Mesenchymal stem cell (in vitro differentiated cells and primary cell): ENCODE measurements around the gene ACE.

Source experiments
- DNase-seq: peaks from one replicate; pipeline ENCODE4 v3.0.0-alpha.2; 2013
- H2AFZ ChIP-seq: one replicate; pipeline ENCODE4 v1.6.1; 2013; ENCODE audit warnings: low read depth, mild to moderate bottlenecking, control low read depth, inconsistent platforms, low read length, moderate library complexity
- H2AK5ac ChIP-seq: 2 replicates; pipeline ENCODE4 v1.6.1; 2013; ENCODE audit warnings: low read length, moderate library complexity, mild to moderate bottlenecking, inconsistent platforms; ENCODE audit not compliant: severe bottlenecking
- H2BK120ac ChIP-seq: one replicate; pipeline ENCODE4 v1.6.1; 2013; ENCODE audit warnings: low read depth, mild to moderate bottlenecking, inconsistent platforms, low read length, moderate library complexity
- H2BK12ac ChIP-seq, 2 experiments: one replicate each; pipeline ENCODE4 v1.6.1; 2013; ENCODE audit warnings: inconsistent platforms in 2 of 2, low read length in 2 of 2, mild to moderate bottlenecking in 2 of 2, moderate library complexity in 2 of 2, control low read depth in 1 of 2
- H2BK15ac ChIP-seq: one replicate; pipeline ENCODE4 v1.6.1; 2013; ENCODE audit warnings: mild to moderate bottlenecking, low read depth, inconsistent platforms; ENCODE audit not compliant: poor library complexity, severe bottlenecking
- H2BK5ac ChIP-seq: 2 replicates; pipeline ENCODE4 v1.6.1; 2013; ENCODE audit warnings: low read depth, mild to moderate bottlenecking, low read length, control low read depth, inconsistent platforms; ENCODE audit not compliant: poor library complexity, severe bottlenecking
- H3K14ac ChIP-seq, 2 experiments: one replicate each; pipeline ENCODE4 v1.6.1; 2013; ENCODE audit warnings: inconsistent platforms in 2 of 2, low read length in 2 of 2, control low read depth in 1 of 2, mild to moderate bottlenecking in 1 of 2, moderate library complexity in 1 of 2
- H3K18ac ChIP-seq, 2 experiments: one replicate each; pipeline ENCODE4 v1.6.1; 2013; ENCODE audit warnings: inconsistent platforms in 2 of 2, low read length in 2 of 2, control low read depth in 1 of 2, low read depth in 1 of 2, mild to moderate bottlenecking in 1 of 2
- H3K23ac ChIP-seq, 2 experiments: one replicate each; pipeline ENCODE4 v1.6.1; 2013; ENCODE audit warnings: inconsistent platforms in 2 of 2, low read length in 2 of 2, mild to moderate bottlenecking in 2 of 2, moderate library complexity in 2 of 2, control low read depth in 1 of 2
- H3K27ac ChIP-seq: 2 replicates; pipeline ENCODE4 v1.5.1; 2013; ENCODE audit warnings: mild to moderate bottlenecking, moderate library complexity, low read length, control low read depth, inconsistent platforms; ENCODE audit not compliant: poor library complexity, severe bottlenecking
- H3K27me3 ChIP-seq, 2 experiments: 2 replicates each; pipeline versions ENCODE4 v1.6.1 to v1.7.0; 2013; ENCODE audit warnings: low read length in 2 of 2, mild to moderate bottlenecking in 2 of 2, moderate library complexity in 2 of 2, control low read depth in 1 of 2, inconsistent platforms in 1 of 2; ENCODE audit not compliant: control insufficient read depth in 1 of 2, insufficient read depth in 1 of 2
- H3K36me3 ChIP-seq, 2 experiments: 2 replicates each; pipeline versions ENCODE4 v1.6.1 to v1.7.0; 2013; ENCODE audit warnings: low read length in 2 of 2, control low read depth in 1 of 2, inconsistent platforms in 1 of 2, low read depth in 1 of 2, mild to moderate bottlenecking in 1 of 2; ENCODE audit not compliant: insufficient read depth in 2 of 2, control insufficient read depth in 1 of 2
- H3K4ac ChIP-seq, 2 experiments: one replicate each; pipeline ENCODE4 v1.6.1; 2013; ENCODE audit warnings: inconsistent platforms in 2 of 2, low read length in 2 of 2, mild to moderate bottlenecking in 2 of 2, moderate library complexity in 2 of 2, control low read depth in 1 of 2, low read depth in 1 of 2
- H3K4me1 ChIP-seq: 2 replicates; pipeline ENCODE4 v1.6.1; 2013; ENCODE audit warnings: low read depth, low read length, control low read depth; ENCODE audit not compliant: control insufficient read depth, insufficient read depth
- H3K4me2 ChIP-seq: 2 replicates; pipeline ENCODE4 v1.6.1; 2013; ENCODE audit warnings: low read length, mild to moderate bottlenecking, inconsistent platforms; ENCODE audit not compliant: poor library complexity, severe bottlenecking
- H3K4me3 ChIP-seq, 2 experiments: 2 replicates each; pipeline versions ENCODE4 v1.5.1 to v1.7.0; 2013; ENCODE audit warnings: low read length in 2 of 2, mild to moderate bottlenecking in 2 of 2, control low read depth in 1 of 2, low read depth in 1 of 2; ENCODE audit not compliant: insufficient read depth in 1 of 2
- H3K79me1 ChIP-seq: replicated peaks from 2 replicates; pipeline ENCODE4 v1.6.1; 2013; ENCODE audit warnings: mild to moderate bottlenecking, control low read depth, low read length, inconsistent platforms; ENCODE audit not compliant: poor library complexity, severe bottlenecking
- H3K9ac ChIP-seq: 2 replicates; pipeline ENCODE4 v1.7.0; 2013; ENCODE audit warnings: mild to moderate bottlenecking, low read length, moderate library complexity
- H3K9me3 ChIP-seq: 2 replicates; pipeline ENCODE4 v1.7.0; 2013; ENCODE audit warnings: mild to moderate bottlenecking, low read length; ENCODE audit not compliant: control insufficient read depth
- H4K8ac ChIP-seq: one replicate; pipeline ENCODE4 v1.6.1; 2013; ENCODE audit warnings: inconsistent platforms, mild to moderate bottlenecking, low read length, moderate library complexity
- H4K91ac ChIP-seq: one replicate; pipeline ENCODE4 v1.6.1; 2013; ENCODE audit warnings: mild to moderate bottlenecking, low read length, inconsistent platforms
- WGBS: methylation state at CpG from one replicate; pipeline ENCODE4 v1.1.7; 2013; ENCODE audit warnings: mixed read lengths; 5-methylcytosine and 5-hydroxymethylcytosine counted together

ACE gene

GRCh38 chr17:63497708-63498483 lies 21.0 kb downstream of the ACE start:
- Histone ChIP-seq H2BK120ac (peak overlapping the region; percentile 82), H4K8ac (peak overlapping the region; percentile 16), H3K27me3 (peaks cover 18 to 21% of the 10 kb centered on the region in 2 experiments), H3K9me3 (no peaks in the 10 kb centered on the region), H3K36me3 (peaks cover 0 to 22% of the 10 kb centered on the region in 2 experiments), H2AK5ac (no peak overlapping the region), H2BK12ac (peak overlapping the region; percentile 59 to 64), H3K9ac (no peak overlapping the region), H3K14ac (no peak overlapping the region), H2AFZ (no peak overlapping the region), H2BK15ac (peak overlapping the region; percentile 62), H3K4me1 (peaks cover 31% of the 10 kb centered on the region), H4K91ac (peak overlapping the region; percentile 55), H3K4me3 (no peak overlapping the region), H3K18ac (peak overlapping the region; percentile 16 to 63), H3K4me2 (no peak overlapping the region), H3K4ac (peak overlapping the region in 1 of 2 experiments; percentile 79), H3K23ac (no peak overlapping the region), H3K27ac (no peak overlapping the region), H2BK5ac (no peak overlapping the region), H3K79me1 (no peaks in the 10 kb centered on the region)
- WGBS = 75% methylated on average over 15 of the region's 16 CpGs
- DNase-seq = peak; percentile 19

DNA sequence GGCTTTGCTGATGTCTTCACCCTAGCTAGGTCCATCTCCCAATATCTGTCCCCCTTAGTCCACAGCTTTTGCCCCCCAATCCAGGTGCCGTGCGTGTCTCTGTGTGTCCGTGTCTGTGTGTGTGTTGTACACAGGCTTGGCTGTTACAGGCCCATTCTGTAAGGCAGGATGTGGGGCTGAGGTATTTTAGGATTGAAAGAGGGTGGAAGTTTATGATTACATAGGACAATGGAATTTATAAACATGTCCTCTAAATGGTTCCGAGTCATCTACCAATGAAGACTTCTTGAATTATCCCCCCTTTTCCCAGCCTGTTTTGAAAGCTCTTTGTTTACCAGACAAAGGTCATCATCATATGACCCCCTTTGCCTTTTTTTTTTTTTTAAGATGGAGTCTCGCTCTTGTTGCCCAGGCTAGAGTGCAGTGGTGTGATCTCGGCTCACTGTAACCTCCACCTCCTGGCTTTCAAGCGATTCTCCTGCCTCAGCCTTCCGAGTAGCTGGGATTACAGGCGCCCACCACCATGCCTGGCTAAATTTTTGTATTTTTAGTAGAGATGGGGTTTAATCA lies 21.9 kb downstream of the ACE start:
- no peak overlapping the region for H3K23ac ChIP-seq

GRCh38 chr17:63500543-63501390 lies 23.9 kb downstream of the ACE start:
- peaks cover 20 to 43% of the 10 kb centered on the region in 2 experiments for H3K27me3 ChIP-seq
- H3K9me3 ChIP-seq = no peaks in the 10 kb centered on the region
- no peak for DNase-seq
- no peaks in the 10 kb centered on the region for H3K79me1 ChIP-seq
- H2AK5ac ChIP-seq = no peak overlapping the region
- peaks cover 15% of the 10 kb centered on the region for H3K4me1 ChIP-seq
- no peak overlapping the region for H3K27ac ChIP-seq
- H4K91ac ChIP-seq = no peak overlapping the region
- peaks cover 0 to 5% of the 10 kb centered on the region in 2 experiments for H3K36me3 ChIP-seq
- peak overlapping the region in 1 of 2 experiments; percentile 33 for H2BK12ac ChIP-seq
- no peak overlapping the region for H3K9ac ChIP-seq
- H2BK5ac ChIP-seq = no peak overlapping the region
- peak overlapping the region in 1 of 2 experiments; percentile 89 for H3K14ac ChIP-seq
- no peak overlapping the region for H2BK120ac ChIP-seq
- no peak overlapping the region for H3K23ac ChIP-seq
- H4K8ac ChIP-seq = no peak overlapping the region
- H3K4me3 ChIP-seq = no peak overlapping the region
- H2AFZ ChIP-seq = no peak overlapping the region
- H2BK15ac ChIP-seq = peak overlapping the region; percentile 12
- no peak overlapping the region for H3K4me2 ChIP-seq
- 72% methylated on average over 14 of the region's 14 CpGs for WGBS
- no peak overlapping the region for H3K4ac ChIP-seq
- H3K18ac ChIP-seq = peak overlapping the region in 1 of 2 experiments; percentile 29

More for the DNA sequence above, 21.9 kb downstream of the ACE start:
- Histone ChIP-seq H3K4me1 (peaks cover 31% of the 10 kb centered on the region), H3K14ac (no peak overlapping the region), H2BK120ac (peak overlapping the region; percentile 29), H3K4me3 (no peak overlapping the region), H2BK5ac (no peak overlapping the region), H3K79me1 (no peaks in the 10 kb centered on the region), H2BK15ac (peak overlapping the region; percentile 97), H2BK12ac (peak overlapping the region in 1 of 2 experiments; percentile 9), H3K18ac (peak overlapping the region in 1 of 2 experiments; percentile 8), H3K4ac (no peak overlapping the region), H4K8ac (no peak overlapping the region), H3K27me3 (peaks cover 15 to 27% of the 10 kb centered on the region in 2 experiments), H4K91ac (peak overlapping the region; percentile 23), H2AFZ (no peak overlapping the region), H3K27ac (no peak overlapping the region), H3K9me3 (no peaks in the 10 kb centered on the region), H2AK5ac (no peak overlapping the region), H3K4me2 (no peak overlapping the region), H3K36me3 (peaks cover 0 to 16% of the 10 kb centered on the region in 2 experiments), H3K9ac (no peak overlapping the region)
- 47% methylated on average over 7 of the region's 9 CpGs for WGBS
- peak; percentile 89 for DNase-seq

- H3K27me3 ChIP-seq = peaks cover 38 to 67% of the 10 kb centered on the region in 2 experiments
- WGBS = 92% methylated on average over 8 of the region's 8 CpGs
- H3K27ac ChIP-seq = no peak overlapping the region
- no peaks in the 10 kb centered on the region for H3K79me1 ChIP-seq
- H3K4me3 ChIP-seq = no peak overlapping the region
- no peak overlapping the region for H4K8ac ChIP-seq
- no peak overlapping the region for H2AK5ac ChIP-seq
- no peak overlapping the region for H3K18ac ChIP-seq
- H2BK12ac ChIP-seq = no peak overlapping the region
- no peak overlapping the region for H4K91ac ChIP-seq
- no peak overlapping the region for H3K4ac ChIP-seq
- no peak overlapping the region for H3K14ac ChIP-seq
- no peak overlapping the region for H2BK5ac ChIP-seq
- H3K4me2 ChIP-seq = no peak overlapping the region
- no peak overlapping the region for H2BK15ac ChIP-seq
- H3K36me3 ChIP-seq = no peaks in the 10 kb centered on the region
- H2BK120ac ChIP-seq = no peak overlapping the region
- H3K23ac ChIP-seq = no peak overlapping the region
- DNase-seq = no peak
- no peak overlapping the region for H2AFZ ChIP-seq
- H3K9ac ChIP-seq = no peak overlapping the region
- peaks cover 8% of the 10 kb centered on the region for H3K4me1 ChIP-seq
- H3K9me3 ChIP-seq = no peaks in the 10 kb centered on the region
Measured at GRCh38 chr17:63503341-63503705, 26.5 kb downstream of the ACE start.
